Caco-2 (cell line): ENCODE data around the gene ELL. TPM values are rescaled to one million over a fixed set of nuclear protein-coding genes. Genes with fewer than 3 reads are reported as not detected.

Experiments
- Bru-seq: library from RNA; stranded (reverse); fragments of 400-500 nt; gene quantifications from one replicate; lab custom pipeline; 2021; lab: Mats Ljungman, UMichigan
- BruChase-seq, 2 experiments: library from RNA; stranded (reverse); fragments of 400-500 nt; gene quantifications; one replicate each; lab custom pipeline; 2021; lab: Mats Ljungman, UMichigan
- BruUV-seq: library from RNA; stranded (reverse); fragments of 400-500 nt; replicated peaks from 2 replicates; lab custom pipeline; 2021; lab: Mats Ljungman, UMichigan
- CTCF ChIA-PET: fragments of 300-600 bp; sonication (Branson Sonifier 250); formaldehyde crosslinking; loops from one replicate; lab custom pipeline; 2022; ENCODE audit warnings: antibody characterized with exemption; lab: Charles Lee
- POLR2A ChIA-PET: fragments of 300-600 bp; sonication (Branson Sonifier 250); formaldehyde crosslinking; loops from one replicate; lab custom pipeline; 2022; ENCODE audit warnings: antibody characterized with exemption; lab: Charles Lee
- DNase-seq, 2 experiments: peaks; one replicate each; pipeline versions ENCODE4 v3.0.0 to v3.0.0-alpha.2; 2020 to 2022
- H3K27me3 ChIP-seq: replicated peaks from 2 replicates; pipeline ENCODE4 v1.6.0; 2011; ENCODE audit warnings: low read length; ENCODE audit not compliant: control insufficient read depth, insufficient read depth
- H3K36me3 ChIP-seq: 2 replicates; pipeline ENCODE4 v1.5.1; 2011; ENCODE audit warnings: low read length; ENCODE audit not compliant: control insufficient read depth, insufficient read depth
- H3K4me1 ChIP-seq: fragments of 250-450 bp; sonication (Bioruptor Pico); 2 replicates; pipeline ENCODE4 v1.5.1; 2020; ENCODE audit warnings: mild to moderate bottlenecking
- H3K4me3 ChIP-seq: 2 replicates; pipeline ENCODE4 v1.5.1; 2011; ENCODE audit warnings: low read depth, mild to moderate bottlenecking, control low read depth, low read length
- H3K9me3 ChIP-seq: fragments of 250-450 bp; sonication (Bioruptor Pico); 2 replicates; pipeline ENCODE4 v1.5.1; 2020; ENCODE audit warnings: mild to moderate bottlenecking, moderate library complexity
- H3K27ac Mint-ChIP-seq: one replicate; pipeline ENCODE4 v1.8.0; 2022; ENCODE audit warnings: mixed read lengths; ENCODE audit not compliant: unreplicated experiment
- H3K27me3 Mint-ChIP-seq: one replicate; pipeline ENCODE4 v1.8.0; 2022; ENCODE audit warnings: mixed read lengths; ENCODE audit not compliant: insufficient read depth, unreplicated experiment
- H3K36me3 Mint-ChIP-seq: one replicate; pipeline ENCODE4 v1.8.0; 2022; ENCODE audit warnings: mild to moderate bottlenecking, mixed read lengths; ENCODE audit not compliant: insufficient read depth, unreplicated experiment
- H3K4me1 Mint-ChIP-seq: one replicate; pipeline ENCODE4 v1.8.0; 2022; ENCODE audit warnings: low read depth, mixed read lengths; ENCODE audit not compliant: unreplicated experiment
- H3K4me3 Mint-ChIP-seq: one replicate; pipeline ENCODE4 v1.8.0; 2022; ENCODE audit warnings: mild to moderate bottlenecking, moderate library complexity, mixed read lengths; ENCODE audit not compliant: unreplicated experiment
- H3K9me3 Mint-ChIP-seq: one replicate; pipeline ENCODE4 v1.8.0; 2022; ENCODE audit warnings: mixed read lengths; ENCODE audit not compliant: unreplicated experiment
- intact Hi-C: fragments of 100-400 bp; cut with micrococcal nuclease; formaldehyde crosslinking; loops from one replicate; pipeline ENCODE4 v1.10.0; 2022; ENCODE audit not compliant: unreplicated experiment
- long read RNA-seq: library from polyadenylated mRNA; stranded (forward); transcript quantifications from one replicate; pipeline ENCODE4 v2.0.0, GENCODE V29; 2022
- total RNA-seq: library from RNA; stranded (reverse); gene quantifications from 2 replicates; pipeline ENCODE4 v1.2.3, GENCODE V29; 2022
- TF ChIP-seq, protein P1 (sequence below), 2 experiments: fragments of 200-600 bp in 1 of 2; IDR thresholded peaks; 1 replicate in 1 of 2; 2 replicates in 1 of 2; pipeline versions ENCODE4 v1.5.1 to v1.8.0; 2011 to 2022; ENCODE audit warnings: antibody characterized with exemption in 1 of 2, control low read depth in 1 of 2, inconsistent platforms in 1 of 2, low read depth in 1 of 2, low read length in 1 of 2, mild to moderate bottlenecking in 1 of 2, moderate library complexity in 1 of 2; ENCODE audit not compliant: insufficient read depth in 1 of 2, severe bottlenecking in 1 of 2, unreplicated experiment in 1 of 2

ELL gene
- total RNA-seq (11.2 and 12.1 TPM in 2 replicates), Bru-seq, nascent RNA (percentile 56 among the genes with signal in this experiment), BruChase-seq, experiment 1, labeled RNA remaining after a 2-hour chase (percentile 56 among the genes with signal in this experiment), BruChase-seq, experiment 2, labeled RNA remaining after a 6-hour chase (percentile 60 among the genes with signal in this experiment)
- long read RNA-seq, full-length matches to known transcripts, result 9 of 18 reads
- long read RNA-seq, partial matches to known transcripts, result 2 of 18 reads
- long read RNA-seq, other reads (novel, unspliced or antisense), result 7 of 18 reads

DNA sequence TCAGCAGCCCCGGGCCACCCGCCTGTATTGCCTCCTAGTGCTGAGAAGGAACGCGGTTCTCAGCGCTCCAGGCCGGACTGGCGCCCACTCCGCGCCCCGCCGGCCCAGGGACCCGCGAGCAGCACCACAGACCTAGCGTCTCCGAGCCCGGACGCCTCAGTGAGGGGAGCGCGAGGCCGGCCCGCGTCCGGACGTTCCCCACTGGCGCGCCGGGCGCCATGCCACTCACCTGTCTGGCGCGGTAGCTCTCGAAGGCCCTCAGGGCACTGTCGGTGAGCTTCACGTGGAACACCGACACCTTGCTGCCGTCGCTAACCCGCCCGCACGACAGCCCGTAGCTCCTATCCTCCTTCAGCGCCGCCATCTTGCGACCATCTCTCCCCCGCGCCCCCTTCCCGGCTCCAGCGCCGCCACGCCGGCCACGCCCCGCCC is at the start of gene ELL:
TSS of gene ELL (minus strand) at position 379 of the 432 bp plus-strand sequence. CDS start at position 364, 15 bp downstream.
- BruUV-seq, result no TSS peak
- Histone ChIP-seq H3K36me3 (no peaks in the 10 kb centered on the region), H3K27me3 (no peaks in the 10 kb centered on the region), H3K4me1 (peaks cover 5% of the 10 kb centered on the region), H3K4me3 (peak within 1 kb of the TSS; percentile 90), H3K9me3 (no peaks in the 10 kb centered on the region)
- TF ChIP-seq, protein P1, sequence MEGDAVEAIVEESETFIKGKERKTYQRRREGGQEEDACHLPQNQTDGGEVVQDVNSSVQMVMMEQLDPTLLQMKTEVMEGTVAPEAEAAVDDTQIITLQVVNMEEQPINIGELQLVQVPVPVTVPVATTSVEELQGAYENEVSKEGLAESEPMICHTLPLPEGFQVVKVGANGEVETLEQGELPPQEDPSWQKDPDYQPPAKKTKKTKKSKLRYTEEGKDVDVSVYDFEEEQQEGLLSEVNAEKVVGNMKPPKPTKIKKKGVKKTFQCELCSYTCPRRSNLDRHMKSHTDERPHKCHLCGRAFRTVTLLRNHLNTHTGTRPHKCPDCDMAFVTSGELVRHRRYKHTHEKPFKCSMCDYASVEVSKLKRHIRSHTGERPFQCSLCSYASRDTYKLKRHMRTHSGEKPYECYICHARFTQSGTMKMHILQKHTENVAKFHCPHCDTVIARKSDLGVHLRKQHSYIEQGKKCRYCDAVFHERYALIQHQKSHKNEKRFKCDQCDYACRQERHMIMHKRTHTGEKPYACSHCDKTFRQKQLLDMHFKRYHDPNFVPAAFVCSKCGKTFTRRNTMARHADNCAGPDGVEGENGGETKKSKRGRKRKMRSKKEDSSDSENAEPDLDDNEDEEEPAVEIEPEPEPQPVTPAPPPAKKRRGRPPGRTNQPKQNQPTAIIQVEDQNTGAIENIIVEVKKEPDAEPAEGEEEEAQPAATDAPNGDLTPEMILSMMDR (IDR thresholded peaks at IDR 0.05; ENCODE audit: insufficient read depth in 1 of 2, low read depth in 1 of 2, low read length in 1 of 2, severe bottlenecking in 1 of 2, unreplicated experiment in 1 of 2), result no peak
- DNase-seq, result no peak
- ChIA-PET POLR2A (interaction anchor here (0.6 to 1.9 kb wide), 3 partner anchors 12 to 230 kb away, joined by 3 to 4 read pairs (median 4); no protein-coding TSS in a partner anchor), CTCF (interaction anchor here (0.5 to 2.8 kb wide), 10 partner anchors 11 to 325 kb away, joined by 3 to 28 read pairs (median 4); partner anchors contain the start of gene KXD1)
- H3K27me3 Mint-ChIP-seq, result no peaks in the 10 kb centered on the region
- peaks cover 9% of the 10 kb centered on the region for H3K36me3 Mint-ChIP-seq
- H3K27ac Mint-ChIP-seq, result peak within 1 kb of the TSS; percentile 89
- intact Hi-C loops, result loop anchor here (1.0 to 5.0 kb wide), 5 partner anchors 34 to 115 kb away; partner anchors contain the start of genes KXD1, REX1BD and UBA52
- H3K9me3 Mint-ChIP-seq, result no peaks in the 10 kb centered on the region
- H3K4me3 Mint-ChIP-seq, result peak within 1 kb of the TSS; percentile 81
- H3K4me1 Mint-ChIP-seq, result no peaks in the 10 kb centered on the region

DNA sequence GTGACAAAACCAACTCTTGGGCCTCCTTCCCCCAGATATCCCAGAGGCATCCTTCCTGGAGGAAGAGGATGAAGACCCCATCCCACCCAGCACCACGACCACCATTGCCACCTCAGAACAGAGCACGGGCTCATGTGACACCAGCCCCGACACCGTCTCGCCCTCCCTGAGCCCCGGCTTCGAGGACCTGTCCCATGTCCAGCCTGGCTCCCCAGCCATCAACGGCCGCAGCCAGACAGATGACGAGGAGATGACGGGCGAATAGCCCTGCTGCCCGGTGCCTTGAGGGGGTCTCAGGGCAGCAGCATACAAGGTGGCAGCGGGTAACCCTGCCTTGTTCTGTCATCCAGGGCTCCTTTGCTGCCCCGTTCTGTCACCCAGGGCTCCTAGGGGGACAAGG is 46.5 kb upstream of the ELL start:
- TF ChIP-seq, protein P1 (IDR thresholded peaks at IDR 0.05; ENCODE audit: insufficient read depth in 1 of 2, low read depth in 1 of 2, low read length in 1 of 2, severe bottlenecking in 1 of 2, unreplicated experiment in 1 of 2), result no peak
- ChIA-PET POLR2A (no interaction called here), CTCF (interaction anchor here (0.6 kb wide), 1 partner anchor 391 kb away, joined by 4 read pairs; no protein-coding TSS in a partner anchor)
- intact Hi-C loops, result no loop called here
- Mint-ChIP-seq H3K27me3 (no peaks in the 10 kb centered on the region), H3K9me3 (no peaks in the 10 kb centered on the region), H3K27ac (no peak overlapping the region), H3K4me3 (no peak overlapping the region), H3K4me1 (peaks cover 11% of the 10 kb centered on the region), H3K36me3 (peaks cover 76% of the 10 kb centered on the region)
- Histone ChIP-seq H3K27me3 (no peaks in the 10 kb centered on the region), H3K36me3 (peaks cover 2% of the 10 kb centered on the region), H3K4me1 (peaks cover 8% of the 10 kb centered on the region; the same call in 1 of the 2 replicates), H3K9me3 (no peaks in the 10 kb centered on the region), H3K4me3 (no peak overlapping the region)
- DNase-seq, result no peak
- BruUV-seq, result no TSS peak

DNA sequence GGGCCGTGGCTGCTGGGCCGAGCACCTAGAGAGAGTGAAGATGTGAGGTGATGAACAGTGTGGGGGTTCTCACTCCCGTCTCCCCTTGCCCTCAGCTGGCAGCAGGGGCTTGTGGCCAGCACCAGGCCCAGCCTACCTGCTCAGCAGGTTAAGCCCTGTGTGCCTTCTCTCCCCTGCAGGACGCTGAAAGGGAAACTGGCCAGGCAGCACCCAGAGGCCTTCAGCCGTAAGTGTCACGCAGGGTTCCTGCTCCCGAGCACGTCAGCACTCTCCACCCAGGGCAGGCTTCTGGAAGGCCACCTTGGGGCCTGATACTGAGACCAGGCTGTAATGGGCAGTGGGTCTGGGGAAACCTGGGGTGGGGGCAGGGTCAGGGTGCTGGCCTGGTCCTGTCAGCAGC is 45.1 kb upstream of the ELL start:
- Mint-ChIP-seq H3K27ac (no peak overlapping the region), H3K27me3 (no peaks in the 10 kb centered on the region), H3K36me3 (peaks cover 63% of the 10 kb centered on the region), H3K4me1 (no peaks in the 10 kb centered on the region), H3K4me3 (no peak overlapping the region), H3K9me3 (no peaks in the 10 kb centered on the region)
- Histone ChIP-seq H3K9me3 (no peaks in the 10 kb centered on the region), H3K27me3 (no peaks in the 10 kb centered on the region), H3K4me1 (no peaks in the 10 kb centered on the region), H3K4me3 (no peak overlapping the region), H3K36me3 (peaks cover 2% of the 10 kb centered on the region)
- CTCF ChIA-PET, result no interaction called here
- POLR2A ChIA-PET, result no interaction called here
- intact Hi-C loops, result no loop called here
- TF ChIP-seq, protein P1 (IDR thresholded peaks at IDR 0.05; ENCODE audit: insufficient read depth in 1 of 2, low read depth in 1 of 2, low read length in 1 of 2, severe bottlenecking in 1 of 2, unreplicated experiment in 1 of 2), result no peak
- no peak for DNase-seq
- BruUV-seq, result no TSS peak
